IPS-NIHi7 (cell line): Measurements from ENCODE around the gene LSM10.

Source experiments
- DNase-seq: peaks from one replicate; pipeline ENCODE4 v3.0.0; 2012; ENCODE audit warnings: mixed read lengths; ENCODE audit errors: extremely low spot score

The LSM10 gene

GRCh38 chr1:36408479-36408878, 10.8 kb upstream of the LSM10 start:
- DNase-seq, result no peak

GRCh38 chr1:36406440-36406839, 8.7 kb upstream of the LSM10 start:
- no peak for DNase-seq

- DNase-seq, result no peak
These were observed 4.8 kb upstream of the LSM10 start for GRCh38 chr1:36402504-36402890.

GRCh38 chr1:36401602-36402503, 4.1 kb upstream of the LSM10 start:
- peak; percentile 36 for DNase-seq

- DNase-seq, result peak; percentile 82
These were observed 3.3 kb upstream of the LSM10 start for GRCh38 chr1:36400825-36401601.

GRCh38 chr1:36400514-36400824, 2.8 kb upstream of the LSM10 start:
- DNase-seq, result no peak

GRCh38 chr1:36398370-36398977, 766 bp upstream of the LSM10 start:
- no peak for DNase-seq

GRCh38 chr1:36397083-36397377, 678 bp downstream of the LSM10 start:
- DNase-seq, result no peak

GRCh38 chr1:36396359-36396758, 1.3 kb downstream of the LSM10 start:
- no peak for DNase-seq

- no peak for DNase-seq
These were observed 4.0 kb downstream of the LSM10 start for GRCh38 chr1:36393686-36394085.

- no peak for DNase-seq
These were observed 4.9 kb downstream of the LSM10 start for GRCh38 chr1:36392836-36393235.

- no peak for DNase-seq
These were observed 6.4 kb downstream of the LSM10 start for GRCh38 chr1:36391271-36391670.

- DNase-seq, result no peak
These were observed 7.3 kb downstream of the LSM10 start for GRCh38 chr1:36390411-36390810.

GRCh38 chr1:36389999-36390398, 7.7 kb downstream of the LSM10 start:
- no peak for DNase-seq

GRCh38 chr1:36389261-36389660, 8.4 kb downstream of the LSM10 start:
- no peak for DNase-seq

GRCh38 chr1:36387141-36387949, 10.4 kb downstream of the LSM10 start:
- DNase-seq, result no peak

- peak; percentile 85 for DNase-seq
These were observed 11.2 kb downstream of the LSM10 start for GRCh38 chr1:36386265-36387140.

- DNase-seq, result peak; percentile 95
These were observed 12.1 kb downstream of the LSM10 start, which contains the start of gene STK40 for GRCh38 chr1:36385410-36386264. TSS of gene STK40 (minus strand) at chr1:36385924. CDS start at chr1:36361332, 24,592 bp downstream.

- DNase-seq, result peak; percentile 39
These were observed 12.9 kb downstream of the LSM10 start for GRCh38 chr1:36384542-36385409.
